NOMO-1 treated with dmso at 0.1 percent for 144 hours (cell line): Measurements from ENCODE around the gene ERN2.
"Not testable (repeated sequence)": the region's sequence is repeated elsewhere in the genome, so short reads cannot be mapped to it uniquely, and the experiment has no call there.

Experiments
- DNase-seq: peaks from one replicate; lab custom pipeline; 2025; ENCODE audit not compliant: unreplicated experiment; lab: John Stamatoyannopoulos, UW

The ERN2 gene

DNA sequence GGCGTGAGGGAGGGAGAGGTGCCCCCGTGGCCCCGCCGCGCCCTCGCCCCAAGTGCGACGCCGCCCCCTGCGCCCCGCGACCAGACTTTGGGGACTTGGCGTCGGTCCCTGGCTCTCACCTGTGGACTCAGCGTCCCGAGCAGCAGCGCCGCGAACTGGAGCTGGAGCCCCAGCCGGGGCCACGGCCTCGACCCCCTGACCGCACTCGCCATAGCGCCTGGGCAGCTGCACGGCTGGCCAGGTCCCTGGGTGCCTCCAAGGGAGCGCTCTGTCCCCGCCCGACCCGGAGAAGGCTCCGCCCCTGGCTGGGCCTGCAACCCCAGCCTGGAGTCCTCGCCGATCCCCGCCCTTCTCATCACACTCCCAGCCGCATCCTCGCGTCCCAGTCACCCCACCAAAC, at the start of gene ERN2:
Gene ERN2, minus strand, starts transcription at position 247 of the 400 bp plus-strand sequence. Its CDS starts 35 bp downstream, at position 212.
- DNase-seq: no peak

DNA sequence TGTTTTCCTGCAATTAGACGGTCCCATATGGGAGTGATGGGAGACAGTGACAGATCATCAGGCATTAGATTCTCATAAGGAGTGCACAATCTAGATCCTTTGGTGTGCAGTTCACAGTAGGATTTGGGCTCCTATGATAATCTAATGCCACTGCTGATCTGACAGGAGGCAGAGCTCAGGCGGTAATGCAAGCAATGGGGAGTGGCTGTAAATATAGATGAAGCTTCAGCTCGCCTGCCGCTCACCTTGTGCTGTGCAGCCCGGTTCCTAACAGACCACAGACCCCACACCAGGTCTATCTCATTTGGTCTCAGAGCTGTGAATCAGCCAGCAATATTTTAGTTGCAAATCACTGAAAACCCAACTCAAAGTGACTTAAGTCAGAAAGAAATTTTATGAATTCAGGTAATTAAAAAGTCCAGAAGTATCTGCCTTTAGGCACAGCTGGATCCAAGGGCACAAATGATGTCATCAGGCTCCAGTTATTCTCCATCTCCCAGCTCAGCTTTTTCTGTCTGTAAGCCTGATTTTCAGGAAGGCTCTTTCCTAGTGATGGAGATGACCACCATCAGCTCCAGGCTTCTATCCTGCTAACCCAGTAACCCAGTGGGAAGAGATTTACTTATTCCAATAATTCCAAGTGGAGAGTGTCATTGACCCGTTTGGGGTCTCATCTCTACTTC, 45.1 kb upstream of the ERN2 start:
- no peak for DNase-seq

DNA sequence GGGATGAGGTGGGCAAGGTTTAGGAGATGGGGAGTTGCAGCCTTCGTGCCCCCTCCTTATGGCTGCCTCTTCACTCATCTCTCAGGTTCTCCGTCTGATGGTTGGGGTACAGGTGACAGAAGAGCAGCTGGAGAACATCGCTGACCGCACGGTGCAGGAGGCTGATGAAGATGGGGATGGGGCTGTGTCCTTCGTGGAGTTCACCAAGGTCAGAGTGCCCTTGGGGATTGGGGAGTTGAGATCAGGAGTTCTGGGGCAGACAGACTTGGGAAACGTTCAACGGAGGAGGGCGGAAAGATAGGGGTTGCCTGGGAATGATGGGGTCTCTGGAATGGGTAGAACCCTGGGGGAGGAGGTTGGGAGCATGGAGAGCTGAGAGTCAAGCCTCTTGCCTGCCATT, 44.1 kb upstream of the ERN2 start:
- no peak for DNase-seq

DNA sequence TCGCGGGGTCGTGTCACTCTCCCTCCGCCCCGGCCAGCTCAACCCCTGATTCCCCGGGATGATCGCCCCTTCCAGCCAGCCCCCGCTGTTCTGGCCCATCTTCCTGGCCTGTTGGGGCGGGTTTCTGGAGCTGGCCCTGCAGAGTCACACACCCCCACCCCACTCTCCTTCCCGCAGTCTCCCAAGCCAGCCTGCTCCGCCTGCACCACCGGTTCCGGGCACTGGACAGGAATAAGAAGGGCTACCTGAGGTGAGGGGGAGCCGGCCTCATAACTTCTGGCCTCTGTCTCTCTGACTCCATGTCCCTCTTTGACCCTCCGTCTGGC, 42.4 kb upstream of the ERN2 start:
- no peak for DNase-seq

DNA sequence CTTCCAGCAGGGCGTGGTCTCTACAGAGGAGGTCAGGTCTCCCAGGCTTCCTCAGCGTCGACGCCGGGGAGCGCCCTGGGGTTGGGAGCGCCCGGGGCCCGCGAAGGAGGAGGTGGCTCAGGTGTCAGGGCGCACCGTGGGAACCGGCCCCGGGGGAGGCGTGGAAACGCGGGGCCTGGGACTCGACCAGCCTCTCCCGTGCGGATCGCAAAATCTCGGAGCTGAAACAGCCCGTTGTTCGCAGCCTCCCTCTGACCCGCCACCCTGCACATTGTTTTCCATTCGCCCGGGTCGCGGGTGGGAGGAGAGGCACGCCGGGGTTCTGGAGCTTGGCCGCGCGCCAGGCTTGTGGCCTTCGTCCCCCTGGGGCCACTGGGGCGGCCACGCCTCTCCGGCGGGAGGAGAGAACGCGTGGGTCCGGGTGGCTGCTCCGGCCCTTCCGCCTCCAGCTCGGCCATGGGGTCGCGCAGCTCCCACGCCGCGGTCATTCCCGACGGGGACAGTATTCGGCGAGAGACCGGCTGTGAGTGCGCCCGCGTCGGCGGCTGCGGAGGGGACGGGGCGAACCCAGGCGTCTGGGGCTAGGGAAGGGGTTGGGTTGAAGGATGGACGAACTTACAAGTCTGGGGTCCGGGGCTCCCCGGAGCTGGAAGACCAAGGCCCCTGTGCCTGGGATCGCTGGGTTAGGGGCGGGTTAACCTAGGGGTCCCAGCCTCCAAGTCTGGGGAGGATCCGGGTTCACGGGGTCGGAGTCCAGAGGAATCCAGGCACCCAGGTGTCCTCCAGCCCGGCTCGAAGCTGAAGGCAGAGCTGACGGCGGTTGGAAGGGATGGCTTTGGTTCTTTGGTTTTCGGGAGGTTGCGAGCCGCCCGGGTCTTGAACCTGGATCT, 41.8 kb upstream of the ERN2 start, which contains the start of gene CHP2:
Gene CHP2, plus strand, starts transcription at position 433 of the 890 bp plus-strand sequence. Its CDS starts 24 bp downstream, at position 457.
- DNase-seq: no peak

DNA sequence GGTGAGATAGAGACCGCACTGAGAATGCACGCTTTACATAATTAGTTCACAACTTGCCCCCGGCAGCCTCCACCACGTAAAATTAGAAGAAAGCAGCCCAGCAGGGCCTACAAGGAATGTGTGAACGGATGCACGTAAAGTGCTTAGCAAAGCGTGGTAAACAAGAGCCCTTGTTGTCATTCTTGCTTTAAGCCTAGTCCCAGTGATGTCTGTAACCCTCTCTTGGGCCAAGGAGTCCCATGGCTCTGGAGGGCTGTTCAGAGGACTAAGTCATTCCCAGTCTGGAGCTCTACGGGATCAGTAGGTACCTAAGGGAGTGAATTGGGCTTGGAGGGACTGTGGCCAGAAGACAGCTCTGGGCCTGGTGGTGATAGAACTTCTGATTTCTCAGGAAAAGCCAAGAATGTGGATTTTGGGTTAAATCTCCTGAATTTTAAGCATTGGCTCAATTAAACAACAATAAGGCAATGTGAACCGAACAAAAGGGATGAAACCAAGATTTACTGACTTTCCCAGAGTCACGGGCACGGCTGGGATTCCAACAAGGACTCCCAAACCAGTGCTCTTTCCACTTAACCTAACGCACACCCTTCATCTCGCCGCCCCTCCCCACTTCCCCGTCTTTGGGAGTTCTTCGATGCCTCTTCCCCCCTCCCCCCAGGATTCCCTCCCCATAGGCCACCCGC, 41.0 kb upstream of the ERN2 start:
- DNase-seq: no peak

DNA sequence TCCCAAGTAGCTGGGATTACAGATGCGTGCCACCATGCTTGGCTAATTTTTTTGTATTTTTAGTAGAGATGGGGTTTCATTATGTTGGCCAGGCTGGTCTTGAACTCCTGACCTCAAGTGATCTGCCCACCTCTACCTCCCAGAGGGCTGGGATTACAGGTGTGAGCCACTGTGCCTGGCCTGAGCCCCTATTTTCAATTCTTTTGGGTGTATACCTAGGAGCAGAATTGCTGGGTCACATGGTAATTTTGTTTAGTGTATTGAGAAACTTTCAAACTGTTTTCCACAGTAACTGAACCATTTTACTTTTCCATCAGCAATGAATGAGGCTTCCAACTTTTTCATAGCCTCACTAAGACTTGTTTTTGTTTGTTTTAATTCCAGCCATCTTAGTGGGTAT, 38.0 kb upstream of the ERN2 start:
- not testable (repeated sequence) for DNase-seq

DNA sequence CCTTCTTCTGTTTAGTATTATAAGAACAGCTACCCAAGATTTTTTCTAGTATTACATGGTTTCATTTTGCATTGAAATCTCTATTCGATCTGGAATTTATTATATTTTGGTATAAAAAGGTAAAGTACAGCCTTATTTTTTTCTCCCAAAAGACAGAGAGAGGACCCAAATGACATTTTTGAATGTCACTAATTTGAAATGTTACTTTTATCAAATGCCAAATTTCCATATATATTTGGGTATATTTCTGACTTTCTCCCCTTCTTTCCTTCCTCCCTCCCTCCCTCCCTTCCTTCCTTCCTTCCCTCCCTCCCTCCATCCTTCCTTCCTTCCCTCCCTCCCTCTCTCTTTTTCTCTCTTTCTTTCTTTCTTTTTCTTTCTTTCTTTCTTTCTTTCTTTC, 35.6 kb upstream of the ERN2 start:
- no peak for DNase-seq

DNA sequence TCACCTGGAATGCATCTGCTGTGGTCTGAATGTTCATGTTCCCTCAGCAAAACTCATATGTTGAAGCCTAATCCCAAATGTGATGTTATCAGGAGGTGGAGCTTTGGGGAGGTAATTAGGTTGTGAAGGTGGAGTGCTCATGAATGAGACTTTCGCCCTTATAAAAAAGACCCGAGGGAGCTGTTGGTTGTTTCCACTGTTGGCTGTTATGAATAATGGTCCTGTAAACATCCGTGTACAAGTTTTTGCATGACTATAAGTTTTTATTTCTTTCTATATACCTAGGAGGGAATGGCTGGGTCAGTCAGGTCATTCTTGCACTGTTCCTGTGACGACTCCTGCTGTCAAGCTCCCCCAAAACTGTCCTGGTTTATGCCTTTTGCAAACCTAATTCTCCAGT, 32.2 kb upstream of the ERN2 start:
- DNase-seq: no peak

DNA sequence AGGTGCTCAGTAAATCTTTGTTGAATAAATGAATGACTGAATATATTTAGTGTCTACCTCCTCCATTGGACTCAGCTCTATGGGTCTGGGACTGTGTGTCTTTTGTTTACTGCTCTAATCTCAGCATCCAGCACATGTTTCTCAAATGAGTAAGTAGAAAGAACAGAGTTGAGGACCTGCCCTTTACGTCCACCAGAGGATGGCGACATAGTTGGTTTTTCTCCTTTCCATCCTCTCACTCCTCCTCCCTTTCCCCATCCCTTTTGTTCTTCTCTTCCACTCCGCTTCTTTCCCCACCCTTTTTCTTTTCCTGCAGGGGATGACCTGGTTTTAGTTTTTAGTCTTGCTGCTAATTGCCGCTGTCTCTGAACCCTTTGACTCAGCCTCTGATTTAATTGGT, 29.7 kb upstream of the ERN2 start:
- DNase-seq: no peak

DNA sequence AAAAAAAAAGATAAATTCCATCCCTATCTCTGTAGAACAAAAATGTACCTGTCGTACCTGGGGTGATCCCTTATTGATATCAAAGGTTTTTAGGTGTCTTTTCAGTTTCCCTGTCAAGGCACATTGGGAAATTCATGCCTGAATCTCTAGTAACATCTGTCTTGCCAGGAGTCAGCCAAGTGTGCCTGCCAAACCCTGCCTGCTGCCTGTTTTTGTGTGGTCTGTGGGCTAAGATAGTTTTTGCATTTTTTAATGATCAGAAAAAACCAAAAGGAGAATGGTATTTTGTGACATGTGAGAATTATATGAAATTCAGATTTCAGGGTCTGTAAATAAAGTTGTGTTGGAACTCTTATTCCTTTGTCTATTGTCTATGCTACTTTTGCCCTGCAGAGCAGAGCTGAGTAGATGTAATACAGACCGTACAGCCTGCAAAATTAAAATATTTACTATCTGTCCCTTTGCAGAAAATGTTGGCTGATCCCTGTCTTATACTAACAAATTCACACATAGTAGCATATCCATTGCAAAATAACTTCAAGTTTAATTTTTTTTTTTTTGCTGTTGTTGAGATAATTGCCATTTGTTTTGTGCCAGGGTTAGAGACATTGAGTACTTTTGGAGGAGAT, 28.8 kb upstream of the ERN2 start:
- no peak for DNase-seq

DNA sequence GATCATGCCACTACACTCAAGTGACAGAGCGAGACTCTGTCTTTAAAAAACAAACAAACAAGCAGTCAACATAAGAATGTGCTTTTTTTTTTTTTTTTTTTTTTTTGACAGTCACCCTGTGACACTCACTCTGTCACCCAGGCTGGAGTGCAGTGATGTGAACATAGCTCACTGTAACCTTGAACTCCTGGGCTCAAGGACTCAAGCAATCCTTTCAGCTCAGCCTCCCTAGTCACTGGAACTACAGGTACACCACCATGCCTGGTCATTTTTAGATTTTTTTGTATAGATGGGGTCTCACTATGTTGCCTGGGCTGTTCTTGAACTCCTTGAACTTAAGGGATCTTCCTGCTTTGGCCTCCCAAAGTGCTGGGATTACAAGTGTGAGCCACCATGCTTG, 26.5 kb upstream of the ERN2 start:
- DNase-seq: no peak

DNA sequence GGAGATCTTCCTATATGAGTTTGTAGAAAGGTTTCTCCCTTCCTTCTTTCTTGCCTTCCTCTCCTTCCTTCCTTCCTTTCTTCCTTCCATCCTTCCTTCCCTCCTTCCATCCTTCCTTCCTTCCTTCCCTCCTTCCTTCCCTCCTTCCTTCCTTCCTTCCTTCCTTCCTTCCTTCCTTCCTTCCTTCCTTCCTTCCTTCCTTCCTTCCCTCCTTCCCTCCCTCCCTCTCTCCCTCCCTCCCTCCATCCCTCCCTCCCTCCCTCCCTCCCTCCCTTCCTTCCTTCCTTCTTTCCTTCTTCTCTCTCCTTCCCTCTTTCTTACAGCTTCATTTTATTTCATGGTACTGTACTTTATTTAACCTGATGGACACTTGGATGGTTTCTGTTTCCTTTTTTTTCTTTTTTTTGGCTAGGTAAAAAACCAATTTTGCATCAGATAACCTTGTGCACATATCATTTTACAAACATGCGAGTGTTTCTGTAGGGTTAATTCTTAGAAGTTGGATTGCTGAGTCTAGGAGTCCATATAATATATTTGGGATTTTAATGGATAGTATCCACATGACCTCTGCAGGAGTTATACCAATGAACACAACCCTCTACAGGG, 24.5 kb upstream of the ERN2 start:
- not testable (repeated sequence) for DNase-seq

DNA sequence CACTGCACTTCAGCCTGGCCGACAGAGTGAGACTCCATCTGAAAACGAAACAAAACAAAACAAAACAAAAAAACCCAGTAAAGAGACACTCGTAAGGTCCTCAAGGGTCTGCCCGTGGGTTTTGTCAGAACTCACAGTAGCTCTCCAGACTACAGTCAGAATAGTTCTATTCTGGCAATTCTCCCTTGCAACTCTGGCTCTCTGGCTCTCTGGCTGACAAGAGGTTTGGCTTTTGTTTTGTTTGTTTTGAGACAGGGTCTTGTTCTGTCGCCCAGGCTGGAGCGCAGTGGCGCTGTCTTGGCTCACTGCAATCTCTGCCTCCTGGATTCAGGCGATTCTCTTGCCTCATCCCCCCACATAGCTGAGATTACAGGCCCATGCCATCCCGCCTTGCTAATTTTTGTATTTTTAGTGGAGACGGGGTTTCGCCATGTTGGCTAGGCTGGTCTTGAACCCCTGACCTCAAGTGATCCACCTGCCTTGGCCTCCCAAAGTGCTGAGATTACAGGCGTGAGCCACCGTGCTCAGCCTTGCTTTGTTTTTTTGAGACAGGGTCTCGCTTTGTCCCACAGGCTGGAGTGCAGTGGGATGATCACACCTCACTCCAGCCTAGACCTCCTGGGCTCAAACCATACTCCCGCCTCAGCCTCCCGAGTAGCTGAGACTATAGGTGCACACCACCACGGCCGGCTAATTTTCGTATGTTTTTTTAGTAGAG, 21.3 kb upstream of the ERN2 start:
- no peak for DNase-seq

DNA sequence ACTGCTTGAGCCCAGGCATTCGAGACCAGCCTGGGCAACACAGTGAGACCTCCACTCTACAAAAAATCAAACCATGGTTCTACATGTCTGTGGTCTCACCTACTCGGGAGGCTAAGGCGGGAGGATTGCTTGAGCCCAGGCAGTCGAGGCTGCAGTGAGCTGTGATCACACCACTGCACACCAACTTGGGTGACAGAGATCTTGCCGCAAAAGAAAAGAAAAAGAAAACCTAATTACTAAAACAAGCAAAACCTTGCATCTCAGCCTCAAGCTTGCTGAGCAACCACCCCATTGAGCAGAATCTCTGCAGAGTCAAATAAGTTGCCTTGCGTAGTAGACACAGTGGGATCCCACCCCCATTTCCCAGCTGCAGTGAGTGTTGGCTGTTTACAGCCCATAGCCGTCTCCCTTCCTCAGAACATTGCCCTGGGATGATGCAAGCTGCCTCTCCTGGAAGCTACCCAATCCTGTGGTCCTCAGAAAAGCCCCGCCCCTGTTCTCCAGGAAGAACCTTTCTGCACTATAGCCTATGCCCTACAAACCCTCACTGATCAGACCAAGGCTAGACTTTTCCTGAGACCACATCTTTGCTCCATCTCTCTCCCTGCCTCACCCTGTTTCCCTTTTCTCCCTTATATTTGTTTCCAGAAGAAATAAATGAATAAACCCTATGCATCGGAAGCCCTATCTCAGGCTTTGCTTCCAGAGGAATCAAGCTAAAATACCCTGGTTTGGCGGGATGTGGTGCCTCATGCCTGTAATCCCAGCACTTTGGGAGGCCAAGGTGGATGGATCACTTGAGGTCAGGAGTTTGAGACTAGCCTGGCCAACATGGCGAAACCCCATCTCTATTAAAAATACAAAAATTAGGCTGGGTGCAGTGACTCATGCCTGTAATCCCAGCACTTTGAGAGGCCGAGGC, 16.7 kb upstream of the ERN2 start:
- DNase-seq: no peak

DNA sequence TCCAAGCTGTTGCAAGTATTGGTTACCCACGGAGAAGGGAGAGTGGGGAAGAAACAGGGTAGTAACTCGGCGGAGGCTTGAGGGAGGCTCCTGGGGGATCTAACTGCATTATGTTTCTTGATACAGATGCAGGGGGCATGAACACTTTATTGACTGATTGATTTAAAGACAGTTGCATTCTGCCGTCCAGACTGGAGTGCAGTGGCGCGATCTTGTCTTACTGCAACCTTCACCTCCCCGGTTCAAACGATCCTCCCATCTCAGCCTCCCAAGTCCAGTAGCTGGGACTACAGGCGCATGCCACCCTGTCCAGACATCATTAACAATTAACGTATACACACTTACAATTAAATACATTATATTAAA, 15.1 kb upstream of the ERN2 start:
- DNase-seq: no peak

DNA sequence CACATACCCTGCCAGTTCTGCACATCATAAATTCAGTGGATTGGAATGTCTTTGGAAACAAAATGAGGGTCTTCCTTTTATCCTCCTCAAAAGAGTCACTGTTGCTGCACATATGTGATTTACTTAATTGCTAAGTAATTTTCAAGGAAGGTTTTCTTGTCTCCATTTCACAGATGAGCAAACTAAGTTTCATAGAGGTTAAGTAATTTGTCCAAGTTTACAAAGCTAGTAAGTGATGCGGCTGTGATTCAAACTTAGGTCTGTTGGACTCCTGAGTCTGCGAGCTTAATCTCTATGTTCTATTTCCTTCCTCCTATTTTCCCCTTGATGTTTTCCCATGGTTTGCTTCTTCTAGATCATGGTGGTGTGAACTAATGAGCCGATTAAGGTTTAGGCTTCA, 13.7 kb upstream of the ERN2 start:
- no peak for DNase-seq

DNA sequence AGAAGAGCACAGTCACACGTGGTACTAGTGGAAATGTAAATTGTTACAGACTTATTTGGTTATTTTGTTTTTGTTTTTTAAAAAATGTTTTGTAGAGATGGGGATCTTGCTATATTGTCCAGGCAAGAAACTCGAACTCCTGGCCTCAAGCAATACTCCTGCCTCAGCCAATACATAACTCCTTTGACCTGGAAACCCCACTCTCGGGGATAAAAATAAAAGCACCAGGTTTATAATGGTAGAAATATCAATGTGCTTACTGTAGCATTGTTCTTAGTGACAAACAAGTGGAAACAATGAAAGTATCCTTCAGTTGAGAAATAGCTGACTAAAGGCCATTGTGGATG, 11.7 kb upstream of the ERN2 start:
- no peak for DNase-seq

DNA sequence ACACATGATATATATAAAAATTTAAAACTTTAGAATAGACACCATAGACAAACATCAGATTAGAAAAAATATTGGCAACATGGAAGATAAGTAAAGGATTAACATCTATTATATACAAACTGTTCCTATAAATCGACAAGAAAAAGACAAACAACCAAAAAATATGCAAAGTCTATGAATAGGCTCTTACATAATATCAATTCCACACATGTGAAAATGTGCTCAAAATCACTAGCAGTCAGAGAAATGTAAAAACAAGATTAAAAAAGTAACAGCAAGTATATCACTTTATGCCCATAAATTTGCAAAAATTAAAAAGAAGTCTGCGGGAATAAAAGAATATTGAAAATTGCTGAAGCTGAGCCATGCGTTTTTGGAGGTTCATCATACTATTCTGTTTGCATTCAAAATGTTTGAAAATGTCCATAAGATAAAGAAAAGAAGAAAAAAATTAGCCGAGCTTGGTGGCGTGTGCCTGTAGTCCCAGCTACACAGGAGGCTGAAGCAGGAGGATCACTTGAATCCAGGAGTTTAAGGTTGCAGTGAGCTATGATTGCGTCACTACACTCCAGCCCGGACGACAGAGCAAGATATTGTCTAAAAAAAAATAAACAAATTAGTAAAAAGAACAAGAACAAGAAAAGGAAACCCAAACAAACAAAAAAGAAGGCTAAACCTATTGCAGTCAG, 11.2 kb upstream of the ERN2 start:
- DNase-seq: no peak
